Nephron progenitor cell (in vitro differentiated cells): ENCODE results near the gene CHAF1B.
A peak's percentile ranks its signal among the peaks of the same experiment; 100 is the strongest.

Source experiments
- DNase-seq: peaks from one replicate; pipeline ENCODE4 v3.0.0; 2021
- H3K27ac Mint-ChIP-seq: 2 replicates; pipeline ENCODE4 v1.8.0; 2021; ENCODE audit warnings: mild to moderate bottlenecking, moderate library complexity, mixed read lengths
- H3K27me3 Mint-ChIP-seq: 2 replicates; pipeline ENCODE4 v1.8.0; 2021; ENCODE audit warnings: mild to moderate bottlenecking, low read depth, mixed read lengths; ENCODE audit not compliant: poor library complexity
- H3K36me3 Mint-ChIP-seq: 2 replicates; pipeline ENCODE4 v1.8.0; 2021; ENCODE audit warnings: low read depth, mixed read lengths
- H3K4me1 Mint-ChIP-seq: 2 replicates; pipeline ENCODE4 v1.8.0; 2021; ENCODE audit warnings: mixed read lengths
- H3K4me3 Mint-ChIP-seq: 2 replicates; pipeline ENCODE4 v1.8.0; 2021; ENCODE audit warnings: mild to moderate bottlenecking, moderate library complexity, mixed read lengths
- H3K9me3 Mint-ChIP-seq: 2 replicates; pipeline ENCODE4 v1.8.0; 2021; ENCODE audit warnings: mild to moderate bottlenecking, moderate library complexity, mixed read lengths
- TF ChIP-seq, protein P1 (sequence below): fragments of 200-600 bp; sonication (generic); IDR thresholded peaks from 2 replicates; pipeline ENCODE4 v1.5.0; 2021; ENCODE audit warnings: antibody characterized with exemption

CHAF1B gene

DNA sequence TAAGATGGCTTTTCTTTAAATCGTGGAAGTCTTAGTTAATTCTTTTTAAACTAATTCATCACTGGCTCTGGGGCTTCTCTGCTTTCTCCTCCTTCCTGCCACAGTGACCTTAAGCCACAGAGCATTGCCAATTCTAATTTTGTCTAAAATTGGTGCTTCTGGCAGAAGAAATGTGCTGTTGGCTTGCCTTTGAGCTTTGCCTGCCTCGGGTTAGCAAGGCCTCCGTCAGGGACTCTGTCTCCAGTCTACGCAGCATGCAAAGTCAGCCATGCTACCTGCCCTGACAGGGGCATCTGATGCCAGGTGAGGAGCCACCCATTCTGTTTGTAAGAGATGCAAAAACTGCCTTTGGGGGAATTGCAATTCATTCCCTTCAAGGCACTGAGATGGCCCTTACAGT, 69.5 kb downstream of the CHAF1B start:
- DNase-seq: no peak
- no peaks in the 10 kb centered on the region for H3K9me3 Mint-ChIP-seq
- peaks cover 4% of the 10 kb centered on the region for H3K27me3 Mint-ChIP-seq
- H3K27ac Mint-ChIP-seq: peak overlapping the region; percentile 85
- H3K36me3 Mint-ChIP-seq: peaks cover 4% of the 10 kb centered on the region
- TF ChIP-seq, protein P1, sequence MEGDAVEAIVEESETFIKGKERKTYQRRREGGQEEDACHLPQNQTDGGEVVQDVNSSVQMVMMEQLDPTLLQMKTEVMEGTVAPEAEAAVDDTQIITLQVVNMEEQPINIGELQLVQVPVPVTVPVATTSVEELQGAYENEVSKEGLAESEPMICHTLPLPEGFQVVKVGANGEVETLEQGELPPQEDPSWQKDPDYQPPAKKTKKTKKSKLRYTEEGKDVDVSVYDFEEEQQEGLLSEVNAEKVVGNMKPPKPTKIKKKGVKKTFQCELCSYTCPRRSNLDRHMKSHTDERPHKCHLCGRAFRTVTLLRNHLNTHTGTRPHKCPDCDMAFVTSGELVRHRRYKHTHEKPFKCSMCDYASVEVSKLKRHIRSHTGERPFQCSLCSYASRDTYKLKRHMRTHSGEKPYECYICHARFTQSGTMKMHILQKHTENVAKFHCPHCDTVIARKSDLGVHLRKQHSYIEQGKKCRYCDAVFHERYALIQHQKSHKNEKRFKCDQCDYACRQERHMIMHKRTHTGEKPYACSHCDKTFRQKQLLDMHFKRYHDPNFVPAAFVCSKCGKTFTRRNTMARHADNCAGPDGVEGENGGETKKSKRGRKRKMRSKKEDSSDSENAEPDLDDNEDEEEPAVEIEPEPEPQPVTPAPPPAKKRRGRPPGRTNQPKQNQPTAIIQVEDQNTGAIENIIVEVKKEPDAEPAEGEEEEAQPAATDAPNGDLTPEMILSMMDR: no peak
- H3K4me3 Mint-ChIP-seq: no peak overlapping the region
- peaks cover 29% of the 10 kb centered on the region for H3K4me1 Mint-ChIP-seq

DNA sequence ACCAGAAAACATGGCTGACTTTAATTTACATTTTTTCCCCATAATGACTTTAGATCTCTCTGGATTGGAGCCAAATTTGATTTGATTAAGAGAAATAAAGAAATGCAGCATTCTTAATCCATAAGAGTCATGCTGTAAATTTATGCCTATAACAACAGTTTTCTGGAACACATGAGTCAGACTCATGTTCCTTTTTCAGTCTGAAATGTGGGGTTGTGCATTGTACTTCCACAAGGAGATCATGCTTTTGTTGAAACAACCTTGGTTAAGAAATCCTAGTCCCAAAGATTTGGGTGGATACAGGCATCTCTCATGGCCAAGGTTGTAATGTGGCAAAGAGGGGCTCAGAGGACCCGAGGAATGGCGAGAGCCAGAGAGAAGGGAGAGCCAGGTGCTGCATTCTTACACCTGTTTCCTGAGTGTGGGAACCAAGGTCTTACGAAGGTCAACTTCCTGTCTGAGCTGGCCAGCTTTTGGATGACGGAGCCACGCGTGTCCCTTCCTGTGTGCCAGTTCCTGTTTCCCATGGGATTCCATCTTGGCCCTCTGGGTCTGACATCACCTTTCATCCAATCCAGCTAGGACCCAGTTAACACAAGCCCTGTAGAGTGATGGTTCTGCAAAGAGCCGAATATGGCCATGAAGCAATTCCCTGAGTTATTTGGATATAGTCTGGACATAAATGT, 71.7 kb downstream of the CHAF1B start:
- Mint-ChIP-seq H3K36me3 (peaks cover 4% of the 10 kb centered on the region), H3K27me3 (peaks cover 7% of the 10 kb centered on the region), H3K27ac (no peak overlapping the region), H3K4me3 (no peak overlapping the region), H3K9me3 (no peaks in the 10 kb centered on the region), H3K4me1 (peaks cover 38% of the 10 kb centered on the region)
- no peak for DNase-seq
- TF ChIP-seq, protein P1: no peak

DNA sequence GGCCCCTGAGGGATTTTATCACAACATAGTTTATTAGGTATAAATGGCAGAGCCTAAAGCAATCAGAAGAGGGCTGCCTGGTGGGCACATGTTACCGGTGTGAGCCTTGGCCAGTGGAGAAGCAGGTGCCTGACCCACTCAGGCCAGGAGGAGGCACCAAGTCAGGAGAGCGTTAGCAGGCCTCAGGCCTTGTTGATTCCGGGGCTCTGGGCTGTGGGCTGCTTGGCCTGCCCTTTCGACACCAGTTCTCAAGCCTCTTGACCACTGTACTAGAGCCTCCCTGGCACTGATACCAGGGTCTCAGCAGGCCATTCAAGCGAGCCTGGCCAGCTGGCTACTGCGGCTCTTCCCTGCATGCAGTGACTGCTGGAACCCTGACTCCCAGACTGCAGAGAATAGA, 73.9 kb downstream of the CHAF1B start:
- no peak for DNase-seq
- Mint-ChIP-seq H3K9me3 (no peaks in the 10 kb centered on the region), H3K4me3 (no peak overlapping the region), H3K36me3 (no peaks in the 10 kb centered on the region), H3K27ac (no peak overlapping the region), H3K4me1 (peaks cover 34% of the 10 kb centered on the region), H3K27me3 (peaks cover 21% of the 10 kb centered on the region)
- TF ChIP-seq, protein P1: no peak

DNA sequence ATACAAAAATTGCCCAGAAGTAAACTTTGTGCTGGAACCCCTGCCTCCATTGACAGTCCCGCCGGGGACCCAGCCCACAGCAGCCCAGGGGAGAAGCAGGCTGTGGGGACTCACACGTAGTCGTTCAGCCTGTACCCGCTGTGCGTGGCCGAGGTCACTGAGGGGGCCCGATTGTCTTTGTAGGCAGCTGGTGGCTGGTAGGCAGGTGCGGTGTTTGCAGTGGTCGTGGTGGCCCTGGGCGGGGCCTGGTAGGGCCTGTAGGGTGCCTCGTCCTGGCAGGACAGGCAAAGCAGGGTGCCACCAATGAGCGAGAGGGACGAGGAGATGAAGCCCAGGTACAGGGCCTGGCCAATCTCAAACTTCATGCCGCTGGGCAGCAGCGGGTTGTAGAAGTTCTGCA, 75.7 kb downstream of the CHAF1B start:
- Mint-ChIP-seq H3K9me3 (no peaks in the 10 kb centered on the region), H3K4me3 (no peak overlapping the region), H3K27me3 (peaks cover 23% of the 10 kb centered on the region), H3K27ac (no peak overlapping the region), H3K36me3 (no peaks in the 10 kb centered on the region), H3K4me1 (peaks cover 33% of the 10 kb centered on the region)
- DNase-seq: no peak
- TF ChIP-seq, protein P1: no peak

DNA sequence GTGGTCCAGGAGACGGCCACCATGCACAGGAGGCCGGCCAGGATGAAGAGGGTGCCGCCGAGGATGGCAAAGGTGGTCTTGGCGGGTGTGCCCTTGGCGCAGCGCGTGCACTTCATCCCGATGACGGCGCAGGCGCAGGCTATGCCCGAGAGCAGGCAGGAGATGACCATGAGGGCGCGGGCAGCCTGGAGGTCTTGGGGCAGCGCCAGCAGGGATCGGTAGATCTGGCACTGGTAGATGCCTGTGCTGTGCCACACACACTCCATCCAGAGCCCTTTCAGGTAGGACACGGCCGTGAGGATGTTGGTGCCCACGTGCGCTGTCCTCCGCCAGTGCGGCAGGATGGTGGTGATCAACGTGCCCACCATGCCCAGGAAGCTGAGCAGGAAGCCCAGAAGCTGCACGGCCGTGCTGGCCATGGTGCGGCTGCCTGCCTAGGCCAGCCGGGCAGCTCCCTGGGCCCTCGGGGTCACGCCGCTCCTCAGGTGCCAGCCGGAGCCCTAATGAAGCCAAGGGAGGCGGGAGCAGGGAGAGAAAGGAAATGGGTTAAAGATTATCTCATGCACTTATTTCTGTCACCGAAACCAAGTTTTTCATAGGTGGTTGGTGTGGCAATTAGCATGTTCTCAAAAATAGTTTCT, 76.2 kb downstream of the CHAF1B start:
- peaks cover 37% of the 10 kb centered on the region for H3K4me1 Mint-ChIP-seq
- no peak overlapping the region for H3K4me3 Mint-ChIP-seq
- H3K27ac Mint-ChIP-seq: no peak overlapping the region
- no peaks in the 10 kb centered on the region for H3K36me3 Mint-ChIP-seq
- TF ChIP-seq, protein P1: no peak
- peaks cover 23% of the 10 kb centered on the region for H3K27me3 Mint-ChIP-seq
- DNase-seq: no peak
- no peaks in the 10 kb centered on the region for H3K9me3 Mint-ChIP-seq
